22Rv1 (cell line): ENCODE data around the gene OR6N2.

Experiments
- H3K27ac ChIP-seq: fragments of 450-650 bp; 2 replicates; pipeline ENCODE4 v1.5.1; 2017
- CTCF ChIP-seq: fragments of 450-650 bp; IDR thresholded peaks from 2 replicates; pipeline ENCODE4 v1.5.1; 2017; ENCODE audit warnings: mild to moderate bottlenecking
- ZFX ChIP-seq: fragments of 450-650 bp; IDR thresholded peaks from 2 replicates; pipeline ENCODE4 v1.6.1; 2017; ENCODE audit warnings: antibody characterized with exemption, borderline replicate concordance

The OR6N2 gene

GRCh38 chr1:158724442-158724841, 56.6 kb downstream of the OR6N2 start:
- no peak overlapping the region for H3K27ac ChIP-seq
- TF ChIP-seq CTCF = no peak
- no peak for TF ChIP-seq ZFX
